Neural progenitor cell (in vitro differentiated cells): ENCODE results near the gene GJA8.
"Not testable (repeated sequence)": the region's sequence is repeated elsewhere in the genome, so short reads cannot be mapped to it uniquely, and the experiment has no call there.

Experiments used
- CTCF ChIP-seq: fragments of 200-600 bp; sonication (generic); IDR thresholded peaks from 2 replicates; pipeline ENCODE4 v1.5.1; 2017; ENCODE audit warnings: antibody characterized with exemption, mild to moderate bottlenecking
- EZH2phosphoT487 ChIP-seq: fragments of 200-600 bp; sonication (generic); IDR thresholded peaks from 2 replicates; pipeline ENCODE4 v1.6.1; 2017; ENCODE audit warnings: antibody characterized with exemption

DNA sequence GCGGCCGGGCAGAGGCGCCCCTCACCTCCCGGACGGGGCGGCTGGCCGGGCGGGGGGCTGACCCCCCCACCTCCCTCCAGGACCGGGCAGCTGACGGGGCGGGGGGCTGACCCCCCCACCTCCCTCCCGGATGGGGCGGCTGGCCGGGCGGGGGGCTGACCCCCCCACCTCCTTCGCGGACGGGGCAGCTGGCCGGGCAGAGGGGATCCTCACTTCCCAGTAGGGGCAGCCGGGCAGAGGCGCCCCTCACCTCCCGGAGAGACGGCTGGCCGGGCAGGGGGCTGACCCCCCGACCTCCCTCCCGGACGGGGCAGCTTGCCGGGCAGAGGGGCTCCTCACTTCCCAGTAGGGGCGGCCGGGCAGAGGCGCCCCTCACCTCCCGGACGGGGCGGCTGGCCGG, 46.9 kb downstream of the GJA8 start:
- TF ChIP-seq CTCF, EZH2phosphoT487: not testable (repeated sequence)
